Effector CD4-positive, alpha-beta T cell (primary cell): Measurements from ENCODE around the gene SH3PXD2B.
A peak's percentile ranks its signal among the peaks of the same experiment; 100 is the strongest.

ENCODE experiments used
- DNase-seq: peaks from one replicate; pipeline ENCODE4 v3.0.0-alpha.2; 2020

The SH3PXD2B gene

DNA sequence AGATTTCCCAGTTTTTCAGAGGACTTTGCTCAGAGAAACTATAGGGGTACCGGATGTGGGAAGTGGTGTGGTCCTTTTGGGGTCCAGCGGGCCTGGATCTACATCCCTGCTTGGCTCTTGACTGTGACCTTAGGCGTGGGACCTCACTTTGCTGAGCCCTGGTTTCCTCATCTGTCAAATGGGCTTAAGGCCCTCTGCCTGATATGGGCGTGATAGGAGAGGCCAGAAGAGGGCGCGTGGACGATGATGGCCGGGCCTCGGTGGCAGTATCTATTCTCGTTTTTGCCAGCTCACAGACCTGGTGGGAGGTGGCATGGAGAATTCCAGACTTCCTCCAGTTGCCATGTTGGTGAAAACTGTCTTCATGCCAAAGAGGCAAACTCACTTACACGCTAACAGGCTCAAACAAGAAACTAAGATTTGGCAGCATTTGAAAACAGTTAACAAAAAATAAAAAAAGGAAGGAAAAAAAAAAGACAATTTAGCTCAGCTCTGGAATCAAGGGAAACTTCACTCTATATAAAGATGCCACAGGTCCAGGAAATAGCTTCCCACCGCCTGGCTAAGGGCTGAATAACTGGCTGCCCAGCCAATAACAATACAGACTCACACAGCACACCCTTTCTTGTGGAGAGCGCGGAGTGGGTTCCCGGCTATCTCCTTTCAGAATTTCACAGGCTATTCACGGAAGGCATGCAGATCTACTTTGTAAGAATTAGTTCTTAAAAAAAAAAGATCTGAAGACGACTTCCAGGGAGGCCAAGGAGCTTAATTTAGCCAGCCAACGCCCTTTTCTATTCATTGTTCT is 1.7 kb downstream of the SH3PXD2B start:
- no peak for DNase-seq

GRCh38 chr5:172451771-172452197 is 2.5 kb downstream of the SH3PXD2B start:
- no peak for DNase-seq

- DNase-seq, result peak; percentile 10
Observed at GRCh38 chr5:172450861-172451695, 3.2 kb downstream of the SH3PXD2B start.

- no peak for DNase-seq
Observed at GRCh38 chr5:172450453-172450852, 3.9 kb downstream of the SH3PXD2B start.

DNA sequence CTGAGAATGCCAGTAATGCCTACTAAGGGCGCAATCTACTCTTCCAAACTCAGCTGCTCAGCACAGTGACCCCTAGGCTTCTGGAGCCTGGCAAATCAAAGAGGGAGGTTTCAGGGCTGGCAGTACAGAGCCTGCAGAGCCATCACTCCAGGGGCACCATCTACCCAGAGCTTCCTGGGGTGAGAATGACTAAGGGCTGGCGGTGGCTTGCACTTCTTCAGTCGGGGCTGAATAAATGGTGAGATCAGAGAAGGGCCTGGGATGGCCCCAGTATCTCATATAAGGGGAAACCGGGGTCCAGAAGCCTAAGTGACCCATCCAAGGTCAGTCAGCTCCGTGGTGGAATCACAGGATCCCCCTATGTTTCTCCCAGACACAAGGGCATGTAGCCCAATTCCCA is 5.3 kb downstream of the SH3PXD2B start:
- DNase-seq, result no peak

GRCh38 chr5:172447646-172448365 is 6.5 kb downstream of the SH3PXD2B start:
- DNase-seq, result no peak

GRCh38 chr5:172446336-172447051 is 7.8 kb downstream of the SH3PXD2B start:
- no peak for DNase-seq

- DNase-seq, result no peak
Observed at GRCh38 chr5:172445866-172446265, 8.5 kb downstream of the SH3PXD2B start.

DNA sequence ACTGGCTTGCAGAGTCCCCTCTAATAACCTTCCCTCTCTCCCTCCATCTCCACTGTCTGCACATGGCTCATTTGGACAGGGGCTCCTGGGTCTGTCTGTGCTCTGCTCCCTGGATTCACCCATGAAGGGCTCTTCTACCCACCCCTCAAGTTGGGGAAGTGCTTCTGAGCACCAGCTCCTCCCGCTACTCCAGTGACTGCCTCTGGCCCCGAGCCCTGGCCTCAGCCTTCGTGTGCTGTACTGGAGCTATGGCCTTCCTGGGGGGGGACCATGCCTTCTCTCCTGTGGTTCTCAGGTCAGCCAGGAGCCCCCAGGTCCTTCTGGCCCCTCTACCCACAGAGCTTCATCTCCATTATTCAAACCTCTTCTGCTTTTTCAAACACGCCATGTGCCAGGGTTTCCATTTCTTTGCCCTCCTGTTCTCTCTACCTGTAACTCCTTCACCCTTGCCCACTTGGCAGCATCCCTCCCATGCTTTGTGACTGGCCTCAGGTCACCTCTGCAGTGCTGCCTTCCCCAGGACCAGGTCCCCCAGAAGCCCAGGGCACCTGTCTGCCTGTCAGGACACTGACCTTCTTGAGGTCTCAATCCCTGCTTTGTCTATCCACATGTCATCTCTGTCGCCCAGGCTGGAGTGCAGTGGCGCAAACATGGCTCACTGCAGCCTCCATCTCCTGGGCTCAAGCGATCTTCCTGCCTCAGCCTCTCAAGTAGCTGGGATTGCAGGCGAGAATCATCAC is 9.5 kb downstream of the SH3PXD2B start:
- DNase-seq, result no peak

- DNase-seq, result no peak
Observed at GRCh38 chr5:172444110-172444510, 10.2 kb downstream of the SH3PXD2B start.

- no peak for DNase-seq
Observed at GRCh38 chr5:172443441-172444109, 10.8 kb downstream of the SH3PXD2B start.

GRCh38 chr5:172442592-172442991 is 11.7 kb downstream of the SH3PXD2B start:
- no peak for DNase-seq

DNA sequence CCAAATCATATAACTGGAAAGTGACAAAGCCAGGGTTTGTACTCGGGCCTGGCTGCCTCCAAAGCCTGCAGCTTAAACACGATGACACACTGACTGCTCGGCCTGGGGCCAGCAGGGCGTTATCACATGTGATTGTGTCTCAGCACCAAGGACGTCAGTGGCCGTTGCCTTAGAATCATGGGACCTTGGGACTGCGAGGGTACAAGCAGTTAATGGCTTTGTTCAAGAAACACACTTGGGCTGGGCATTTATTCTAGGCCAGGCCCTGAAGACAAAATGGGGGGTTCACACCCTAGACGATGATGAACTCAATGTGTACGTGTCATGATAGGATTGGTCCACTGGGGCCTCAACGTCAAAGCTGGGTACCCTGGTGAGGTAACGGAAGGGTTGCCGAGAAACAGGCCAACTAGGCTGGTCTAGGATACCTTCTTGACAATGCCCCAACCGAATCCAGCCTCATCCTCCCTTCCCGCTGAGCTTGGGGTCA is 13.0 kb downstream of the SH3PXD2B start:
- no peak for DNase-seq

DNA sequence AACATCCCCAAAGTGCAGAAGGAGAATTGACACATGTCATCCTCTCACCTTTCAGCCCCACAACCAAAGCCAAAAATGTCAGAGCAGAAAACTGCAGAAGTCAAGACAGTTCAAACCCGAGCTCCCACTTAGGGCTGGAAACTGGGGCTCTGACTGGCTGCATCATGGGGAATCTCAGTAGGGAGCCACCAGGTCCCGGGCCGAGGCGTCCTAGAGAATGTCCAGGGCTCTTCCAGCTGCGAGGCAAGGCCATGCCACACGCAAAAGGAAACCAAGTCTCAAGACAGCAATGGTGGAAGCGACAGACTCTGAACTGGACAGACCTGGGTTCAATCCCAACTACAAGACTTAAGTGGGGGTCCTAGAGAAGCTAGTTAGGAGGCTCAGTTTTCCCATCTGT is 13.8 kb downstream of the SH3PXD2B start:
- no peak for DNase-seq

DNA sequence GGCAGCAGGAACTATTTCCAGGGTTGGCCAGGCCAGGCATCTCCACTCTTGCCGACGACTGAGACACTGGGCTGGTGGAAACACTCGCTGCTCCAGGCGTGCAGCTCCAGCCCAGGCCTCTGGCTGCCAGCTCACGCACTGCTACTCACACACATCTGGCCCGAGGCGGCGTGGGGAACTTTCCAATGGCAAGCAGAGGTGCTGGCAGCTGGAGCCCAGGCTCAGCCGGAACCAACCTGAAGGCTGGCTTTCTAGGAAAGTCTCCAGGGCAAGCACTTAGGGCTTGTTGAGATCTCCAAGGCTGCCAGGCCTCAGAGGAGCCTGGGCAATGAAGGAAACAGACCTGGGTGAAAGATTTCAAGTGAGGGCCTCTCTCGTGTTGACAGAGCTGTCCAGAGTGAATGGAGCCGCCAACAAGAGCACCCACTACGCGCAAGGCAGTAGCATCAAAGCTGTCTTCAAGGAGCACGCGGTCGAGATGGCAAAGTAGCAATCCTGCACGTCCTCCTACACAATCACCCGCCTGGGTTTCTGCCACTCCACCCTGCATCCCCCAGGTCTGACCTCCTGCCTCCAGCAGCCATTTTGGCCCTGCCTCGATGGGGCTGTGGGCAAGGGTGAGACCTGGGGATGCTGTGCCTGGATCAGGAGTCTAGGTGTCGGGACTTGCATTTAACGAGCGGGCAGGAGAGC is 14.4 kb downstream of the SH3PXD2B start:
- DNase-seq, result no peak

DNA sequence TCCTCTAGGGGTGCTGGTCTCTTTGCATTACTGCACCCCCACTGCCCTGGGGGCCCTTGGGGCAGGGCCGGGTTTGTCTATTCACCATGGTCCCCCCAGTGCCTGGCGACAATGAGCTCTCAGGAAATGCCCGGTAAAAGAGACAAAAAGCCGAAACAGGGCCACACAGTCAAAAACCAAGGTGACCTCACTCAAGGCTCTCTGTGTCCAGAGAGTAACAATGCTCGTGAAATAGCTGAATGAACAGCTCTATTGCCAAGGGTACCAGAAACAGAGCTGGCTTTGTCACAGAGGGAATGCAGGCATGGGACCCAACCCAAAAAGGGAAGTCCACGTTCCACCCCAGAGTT is 16.0 kb downstream of the SH3PXD2B start:
- no peak for DNase-seq

- no peak for DNase-seq
Observed at GRCh38 chr5:172437445-172438318, 16.6 kb downstream of the SH3PXD2B start.

- no peak for DNase-seq
Observed at GRCh38 chr5:172436879-172437369, 17.4 kb downstream of the SH3PXD2B start.
